Mesothelial cell of epicardium (in vitro differentiated cells): Measurements from ENCODE around the gene TNRC6A. TPM values are rescaled to one million over a fixed set of nuclear protein-coding genes. Genes with fewer than 3 reads are reported as not detected.

ENCODE experiments used
- DNase-seq, 2 experiments: peaks; one replicate each; pipeline ENCODE4 v3.0.0; 2021; ENCODE audit warnings: low spot score in 2 of 2; ENCODE audit not compliant: unreplicated experiment in 2 of 2
- H3K27ac Mint-ChIP-seq: 2 replicates; pipeline ENCODE4 v1.8.0; 2021; ENCODE audit warnings: mixed read lengths
- H3K27me3 Mint-ChIP-seq: 2 replicates; pipeline ENCODE4 v1.8.0; 2021; ENCODE audit warnings: low read depth, mixed read lengths
- H3K36me3 Mint-ChIP-seq: 2 replicates; pipeline ENCODE4 v1.8.0; 2021; ENCODE audit warnings: mixed read lengths
- H3K4me1 Mint-ChIP-seq: 2 replicates; pipeline ENCODE4 v1.8.0; 2021; ENCODE audit warnings: mixed read lengths
- H3K4me3 Mint-ChIP-seq: 2 replicates; pipeline ENCODE4 v1.8.0; 2021; ENCODE audit warnings: mild to moderate bottlenecking, moderate library complexity, mixed read lengths
- H3K9me3 Mint-ChIP-seq: 2 replicates; pipeline ENCODE4 v1.8.0; 2021; ENCODE audit warnings: mixed read lengths
- CTCF ChIP-seq: fragments of 200-600 bp; sonication (generic); IDR thresholded peaks from one replicate; pipeline ENCODE4 v1.5.0; 2021; ENCODE audit warnings: antibody characterized with exemption; ENCODE audit not compliant: unreplicated experiment
- total RNA-seq: library from RNA; stranded (reverse); gene quantifications from 3 replicates; pipeline ENCODE4 v1.2.1, GENCODE V29; 2021

Gene TNRC6A
- total RNA-seq, 1 donor from 2014 or later, result 89.7 TPM

- Mint-ChIP-seq H3K4me1 (peaks cover 2% of the 10 kb centered on the region), H3K27ac (no peak overlapping the region), H3K27me3 (no peaks in the 10 kb centered on the region), H3K4me3 (no peak overlapping the region), H3K36me3 (peaks cover 46% of the 10 kb centered on the region), H3K9me3 (no peaks in the 10 kb centered on the region)
- no peak for TF ChIP-seq CTCF
- no peak for DNase-seq
Observed at GRCh38 chr16:24781256-24781655, 51.8 kb downstream of the TNRC6A start.

GRCh38 chr16:24784121-24784520, 54.7 kb downstream of the TNRC6A start:
- no peak for DNase-seq
- peaks cover 49% of the 10 kb centered on the region for H3K36me3 Mint-ChIP-seq
- no peaks in the 10 kb centered on the region for H3K4me1 Mint-ChIP-seq
- TF ChIP-seq CTCF, result no peak
- H3K27me3 Mint-ChIP-seq, result no peaks in the 10 kb centered on the region
- no peaks in the 10 kb centered on the region for H3K9me3 Mint-ChIP-seq
- H3K4me3 Mint-ChIP-seq, result no peak overlapping the region
- H3K27ac Mint-ChIP-seq, result no peak overlapping the region

GRCh38 chr16:24789881-24790280, 60.4 kb downstream of the TNRC6A start:
- Mint-ChIP-seq H3K4me1 (no peaks in the 10 kb centered on the region), H3K27me3 (no peaks in the 10 kb centered on the region), H3K9me3 (no peaks in the 10 kb centered on the region), H3K36me3 (peaks cover 48% of the 10 kb centered on the region), H3K4me3 (no peak overlapping the region), H3K27ac (no peak overlapping the region)
- no peak for TF ChIP-seq CTCF
- DNase-seq, result no peak

- Mint-ChIP-seq H3K4me1 (peaks cover 11% of the 10 kb centered on the region), H3K9me3 (no peaks in the 10 kb centered on the region), H3K27ac (no peak overlapping the region), H3K36me3 (peaks cover 58% of the 10 kb centered on the region), H3K4me3 (no peak overlapping the region), H3K27me3 (no peaks in the 10 kb centered on the region)
- DNase-seq, result no peak
- no peak for TF ChIP-seq CTCF
Observed at GRCh38 chr16:24800586-24800985, 71.1 kb downstream of the TNRC6A start.

GRCh38 chr16:24801761-24802302, 72.4 kb downstream of the TNRC6A start:
- H3K27me3 Mint-ChIP-seq, result no peaks in the 10 kb centered on the region
- H3K27ac Mint-ChIP-seq, result peak overlapping the region; percentile 26
- TF ChIP-seq CTCF, result no peak
- peaks cover 66% of the 10 kb centered on the region for H3K36me3 Mint-ChIP-seq
- no peaks in the 10 kb centered on the region for H3K9me3 Mint-ChIP-seq
- peaks cover 11% of the 10 kb centered on the region for H3K4me1 Mint-ChIP-seq
- no peak overlapping the region for H3K4me3 Mint-ChIP-seq
- DNase-seq, result no peak

- Mint-ChIP-seq H3K4me1 (peaks cover 11% of the 10 kb centered on the region), H3K27me3 (no peaks in the 10 kb centered on the region), H3K4me3 (no peak overlapping the region), H3K36me3 (peaks cover 53% of the 10 kb centered on the region), H3K9me3 (no peaks in the 10 kb centered on the region), H3K27ac (no peak overlapping the region)
- DNase-seq, result no peak
- TF ChIP-seq CTCF, result no peak
Observed at GRCh38 chr16:24805484-24805883, 76.0 kb downstream of the TNRC6A start.
